ENCODE data around the gene DUS1L.

Gene DUS1L

DNA sequence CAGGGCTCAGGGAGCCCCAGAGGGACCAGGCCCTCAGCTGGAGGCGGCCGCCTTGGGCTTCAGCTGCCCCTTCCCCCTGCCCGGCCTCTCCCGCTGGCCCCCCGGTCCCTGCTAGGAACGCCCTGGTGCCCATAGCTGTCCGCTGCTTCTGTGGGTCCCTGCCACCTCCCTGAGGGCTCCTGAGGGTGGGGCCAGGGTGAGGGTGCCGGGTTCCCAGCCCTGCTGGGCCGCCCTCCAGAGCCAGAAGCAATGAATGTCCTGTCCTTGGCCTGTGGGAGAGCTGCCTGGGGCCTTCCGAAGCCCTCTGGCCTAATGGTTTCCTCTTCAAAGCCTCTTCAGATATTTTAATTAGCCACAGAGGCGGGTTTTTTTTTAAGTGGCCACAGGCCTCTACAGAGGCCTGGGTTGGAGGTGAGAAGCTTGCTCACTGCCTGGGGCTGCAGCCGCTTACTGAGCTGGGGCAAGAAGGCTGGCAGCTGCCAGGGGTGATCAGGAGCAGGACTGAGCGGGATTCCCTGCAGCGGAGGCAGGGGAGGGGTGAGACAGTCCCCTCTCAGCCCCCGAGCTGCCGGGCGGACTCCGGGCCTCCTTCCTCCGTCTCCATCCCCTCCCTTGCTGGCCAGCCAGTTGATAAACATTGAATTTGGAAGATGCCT, 52.8 kb downstream of the DUS1L start:
- Histone ChIP-seq H3K4me2 (ENCODE audit: low read length) (no peak overlapping the region), H4K20me1 (ENCODE audit: control insufficient read depth, insufficient read depth, low read depth, low read length) (no peaks in the 10 kb centered on the region), H3K79me2 (ENCODE audit: control insufficient read depth, low read length) (no peaks in the 10 kb centered on the region), H3K9me2 (replicated peaks; ENCODE audit: control insufficient read depth, low read length) (no peaks in the 10 kb centered on the region), H3K36me3 (ENCODE audit: control insufficient read depth, low read length) (no peaks in the 10 kb centered on the region; the same call in 1 of the 2 replicates), H3K4me3 (ENCODE audit: low read length) (no peak overlapping the region), H3K27ac (ENCODE audit: low read depth, low read length) (no peak overlapping the region), H3F3A (ENCODE audit: control insufficient read depth, insufficient read depth) (no peaks in the 10 kb centered on the region), H3K4me1 (ENCODE audit: control insufficient read depth, low read length) (peaks cover 6% of the 10 kb centered on the region), H3K9me3 (ENCODE audit: control insufficient read depth, insufficient read depth, low read length) (no peaks in the 10 kb centered on the region), H3K27me3 (ENCODE audit: control insufficient read depth, low read length) (no peaks in the 10 kb centered on the region)
- TF ChIP-seq EZH2phosphoT487 (IDR thresholded peaks at IDR 0.05; ENCODE audit: borderline replicate concordance, low read length): no peak
- TF ChIP-seq, protein P1, sequence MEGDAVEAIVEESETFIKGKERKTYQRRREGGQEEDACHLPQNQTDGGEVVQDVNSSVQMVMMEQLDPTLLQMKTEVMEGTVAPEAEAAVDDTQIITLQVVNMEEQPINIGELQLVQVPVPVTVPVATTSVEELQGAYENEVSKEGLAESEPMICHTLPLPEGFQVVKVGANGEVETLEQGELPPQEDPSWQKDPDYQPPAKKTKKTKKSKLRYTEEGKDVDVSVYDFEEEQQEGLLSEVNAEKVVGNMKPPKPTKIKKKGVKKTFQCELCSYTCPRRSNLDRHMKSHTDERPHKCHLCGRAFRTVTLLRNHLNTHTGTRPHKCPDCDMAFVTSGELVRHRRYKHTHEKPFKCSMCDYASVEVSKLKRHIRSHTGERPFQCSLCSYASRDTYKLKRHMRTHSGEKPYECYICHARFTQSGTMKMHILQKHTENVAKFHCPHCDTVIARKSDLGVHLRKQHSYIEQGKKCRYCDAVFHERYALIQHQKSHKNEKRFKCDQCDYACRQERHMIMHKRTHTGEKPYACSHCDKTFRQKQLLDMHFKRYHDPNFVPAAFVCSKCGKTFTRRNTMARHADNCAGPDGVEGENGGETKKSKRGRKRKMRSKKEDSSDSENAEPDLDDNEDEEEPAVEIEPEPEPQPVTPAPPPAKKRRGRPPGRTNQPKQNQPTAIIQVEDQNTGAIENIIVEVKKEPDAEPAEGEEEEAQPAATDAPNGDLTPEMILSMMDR (IDR thresholded peaks at IDR 0.05; ENCODE audit: low read depth, low read length, poor library complexity, severe bottlenecking): no peak

DNA sequence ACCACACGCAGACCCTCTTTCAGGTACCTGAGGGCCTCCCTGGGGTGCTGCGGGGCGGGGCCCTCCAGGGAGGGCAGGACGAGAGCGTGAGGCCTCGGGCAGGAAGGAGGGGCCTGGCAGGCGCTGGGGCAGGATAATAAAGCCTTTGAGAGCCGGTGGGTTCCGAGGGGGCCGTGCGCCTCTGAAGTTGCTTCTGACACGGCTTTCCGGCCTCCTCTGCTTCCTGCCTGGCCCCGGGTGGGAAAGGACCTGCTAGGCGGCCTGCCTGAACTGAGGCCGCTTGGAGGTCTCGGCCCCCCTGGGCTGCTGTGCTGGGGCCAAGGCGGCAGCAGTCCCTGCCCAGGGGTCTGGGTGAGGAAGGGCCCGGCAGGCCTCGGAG, 53.4 kb downstream of the DUS1L start:
- peaks cover 1% of the 10 kb centered on the region for H3K4me1 ChIP-seq (ENCODE audit: control insufficient read depth, low read length)
- no peaks in the 10 kb centered on the region for H3K36me3 ChIP-seq (ENCODE audit: control insufficient read depth, low read length)

DNA sequence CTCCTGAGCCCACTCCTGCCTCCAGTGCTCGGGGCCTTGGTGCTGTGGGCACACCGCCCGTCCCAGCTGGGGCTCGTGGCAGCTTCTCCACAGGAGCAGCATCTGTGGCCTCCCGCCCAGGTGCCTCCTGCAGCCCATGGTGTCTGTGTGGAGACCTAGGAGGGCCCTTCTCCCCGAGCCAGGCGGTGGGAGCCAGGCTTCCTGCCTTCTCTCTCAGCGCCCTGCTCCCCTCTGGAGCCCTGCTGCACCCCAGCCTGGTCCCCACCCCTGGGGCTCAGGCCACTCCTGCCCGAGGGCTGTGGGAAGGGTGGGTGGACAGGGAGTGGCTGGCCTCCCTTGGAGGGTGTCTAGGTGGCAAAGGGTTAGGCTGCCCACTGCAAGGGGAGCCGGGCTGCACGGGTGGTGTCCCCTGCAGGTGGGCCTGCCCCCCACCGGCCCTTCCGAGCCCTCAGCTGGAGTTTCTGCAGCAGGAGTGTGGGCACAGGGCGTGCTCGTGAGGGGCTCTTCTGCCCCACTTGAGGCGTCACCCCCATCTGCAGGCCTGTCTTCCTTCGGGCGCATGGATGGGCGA, 53.9 kb downstream of the DUS1L start:
- Histone ChIP-seq H3K4me3 (ENCODE audit: low read length) (no peak overlapping the region), H3F3A (ENCODE audit: control insufficient read depth, insufficient read depth) (no peaks in the 10 kb centered on the region), H3K36me3 (ENCODE audit: control insufficient read depth, low read length) (no peaks in the 10 kb centered on the region), H4K20me1 (ENCODE audit: control insufficient read depth, insufficient read depth, low read depth, low read length) (no peaks in the 10 kb centered on the region), H3K4me2 (ENCODE audit: low read length) (no peak overlapping the region), H3K27ac (ENCODE audit: low read depth, low read length) (no peak overlapping the region), H3K27me3 (ENCODE audit: control insufficient read depth, low read length) (no peaks in the 10 kb centered on the region), H3K4me1 (ENCODE audit: control insufficient read depth, low read length) (no peaks in the 10 kb centered on the region), H3K9me3 (ENCODE audit: control insufficient read depth, insufficient read depth, low read length) (no peaks in the 10 kb centered on the region), H3K79me2 (ENCODE audit: control insufficient read depth, low read length) (no peaks in the 10 kb centered on the region), H3K9me2 (replicated peaks; ENCODE audit: control insufficient read depth, low read length) (no peaks in the 10 kb centered on the region)
- no peak for TF ChIP-seq EZH2phosphoT487 (IDR thresholded peaks at IDR 0.05; ENCODE audit: borderline replicate concordance, low read length)
- TF ChIP-seq, protein P1 (IDR thresholded peaks at IDR 0.05; ENCODE audit: low read depth, low read length, poor library complexity, severe bottlenecking): no peak

More for the DNA sequence above, 53.4 kb downstream of the DUS1L start:
- no peaks in the 10 kb centered on the region for H3K9me2 ChIP-seq (replicated peaks; ENCODE audit: control insufficient read depth, low read length)
- H3K27me3 ChIP-seq (ENCODE audit: control insufficient read depth, low read length): no peaks in the 10 kb centered on the region
- H3K27ac ChIP-seq (ENCODE audit: low read depth, low read length): no peak overlapping the region
- no peaks in the 10 kb centered on the region for H3K9me3 ChIP-seq (ENCODE audit: control insufficient read depth, insufficient read depth, low read length)
- H3F3A ChIP-seq (ENCODE audit: control insufficient read depth, insufficient read depth): no peaks in the 10 kb centered on the region
- H3K4me3 ChIP-seq (ENCODE audit: low read length): no peak overlapping the region
- no peaks in the 10 kb centered on the region for H3K79me2 ChIP-seq (ENCODE audit: control insufficient read depth, low read length)
- no peaks in the 10 kb centered on the region for H4K20me1 ChIP-seq (ENCODE audit: control insufficient read depth, insufficient read depth, low read depth, low read length)
- H3K4me2 ChIP-seq (ENCODE audit: low read length): no peak overlapping the region
- TF ChIP-seq, protein P1 (IDR thresholded peaks at IDR 0.05; ENCODE audit: low read depth, low read length, poor library complexity, severe bottlenecking): no peak

All from DOHH2 (cell line).